Fibroblast of peridontal ligament (primary cell): ENCODE measurements around the gene SPACA4.
A peak's percentile ranks its signal among the peaks of the same experiment; 100 is the strongest.

ENCODE experiments used
- DNase-seq: peaks from one replicate; pipeline ENCODE4 v3.0.0-alpha.2; 2010; ENCODE audit errors: extremely low read depth

SPACA4 gene

GRCh38 chr19:48596679-48597465, 9.7 kb upstream of the SPACA4 start:
- DNase-seq = no peak

GRCh38 chr19:48598996-48599700, 7.4 kb upstream of the SPACA4 start:
- DNase-seq = no peak

GRCh38 chr19:48600679-48601417, 5.7 kb upstream of the SPACA4 start:
- DNase-seq = no peak

- no peak for DNase-seq
Measured at GRCh38 chr19:48603001-48603400, 3.5 kb upstream of the SPACA4 start.

GRCh38 chr19:48603449-48603848, 3.1 kb upstream of the SPACA4 start:
- no peak for DNase-seq

GRCh38 chr19:48603850-48604249, 2.7 kb upstream of the SPACA4 start:
- no peak for DNase-seq

- DNase-seq = no peak
Measured at GRCh38 chr19:48607359-48607755, 815 bp downstream of the SPACA4 start.

- peak; percentile 44 for DNase-seq
Measured at GRCh38 chr19:48608798-48609263, 2.3 kb downstream of the SPACA4 start.

- no peak for DNase-seq
Measured at GRCh38 chr19:48609571-48610108, 3.1 kb downstream of the SPACA4 start.

GRCh38 chr19:48611872-48612271, 5.3 kb downstream of the SPACA4 start:
- no peak for DNase-seq

GRCh38 chr19:48613024-48613851, 6.7 kb downstream of the SPACA4 start:
- DNase-seq = no peak

GRCh38 chr19:48613852-48614435, 7.4 kb downstream of the SPACA4 start:
- DNase-seq = no peak

GRCh38 chr19:48614436-48615230, 8.1 kb downstream of the SPACA4 start, which contains the start of gene FAM83E:
Gene FAM83E (minus strand): TSS chr19:48615076. CDS start chr19:48613372, 1,704 bp downstream.
- no peak for DNase-seq

GRCh38 chr19:48615231-48616040, 8.9 kb downstream of the SPACA4 start:
- no peak for DNase-seq

GRCh38 chr19:48616041-48616436, 9.5 kb downstream of the SPACA4 start:
- no peak for DNase-seq

GRCh38 chr19:48616491-48617056, 10.0 kb downstream of the SPACA4 start:
- DNase-seq = no peak

GRCh38 chr19:48617146-48617937, 10.8 kb downstream of the SPACA4 start:
- peak; percentile 39 for DNase-seq
